Keratinocyte (primary cell): Measurements from ENCODE around the gene GRIA4. TPM values are rescaled to one million over a fixed set of nuclear protein-coding genes. Genes with fewer than 3 reads are reported as not detected.

ENCODE experiments used
- DNase-seq: peaks from one replicate; pipeline ENCODE4 v3.0.0-alpha.2; 2011; ENCODE audit warnings: low read depth, missing footprints, low spot score
- FAIRE-seq: peaks from 2 replicates; lab custom pipeline; 2011; peaks lifted over from hg19 to GRCh38; lab: Jason Lieb, UNC
- H2AFZ ChIP-seq: 2 replicates; pipeline ENCODE4 v1.6.0; 2012; ENCODE audit warnings: low read length, control low read depth, inconsistent platforms; ENCODE audit not compliant: control insufficient read depth
- H3K27ac ChIP-seq: 2 replicates; pipeline ENCODE4 v1.5.1; 2011; ENCODE audit warnings: low read length; ENCODE audit not compliant: control insufficient read depth, insufficient read depth
- H3K27me3 ChIP-seq: 3 replicates; pipeline ENCODE4 v1.6.0; 2011; ENCODE audit warnings: low read length; ENCODE audit not compliant: control insufficient read depth, insufficient read depth; ENCODE audit errors: extremely low read depth
- H3K36me3 ChIP-seq, 2 experiments: 2 replicates in 1 of 2; 3 replicates in 1 of 2; pipeline ENCODE4 v1.5.1; 2011; ENCODE audit warnings: low read length in 2 of 2, mild to moderate bottlenecking in 1 of 2; ENCODE audit not compliant: control insufficient read depth in 2 of 2, insufficient read depth in 2 of 2; ENCODE audit errors: extremely low read depth in 1 of 2
- H3K4me1 ChIP-seq: 3 replicates; pipeline ENCODE4 v1.5.1; 2011; ENCODE audit warnings: low read length; ENCODE audit not compliant: control insufficient read depth, insufficient read depth; ENCODE audit errors: extremely low read depth
- H3K4me2 ChIP-seq: 3 replicates; pipeline ENCODE4 v1.6.0; 2011; ENCODE audit warnings: low read depth, low read length; ENCODE audit not compliant: control insufficient read depth, insufficient read depth; ENCODE audit errors: extremely low read depth
- H3K4me3 ChIP-seq, 3 experiments: fragments of 200-600 bp in 1 of 3; sonication (generic) in 1 of 3; 2 replicates in 2 of 3; 3 replicates in 1 of 3; pipeline ENCODE4 v1.5.1; 2011 to 2016; ENCODE audit warnings: low read length in 3 of 3, mild to moderate bottlenecking in 3 of 3, control low read depth in 2 of 3, inconsistent platforms in 1 of 3, low read depth in 1 of 3, mixed read lengths in 1 of 3, mixed run types in 1 of 3, moderate library complexity in 1 of 3; ENCODE audit not compliant: control insufficient read depth in 2 of 3, insufficient read depth in 2 of 3; ENCODE audit errors: extremely low read depth in 1 of 3
- H3K79me2 ChIP-seq: 2 replicates; pipeline ENCODE4 v1.6.0; 2012; ENCODE audit warnings: low read length; ENCODE audit not compliant: control insufficient read depth, insufficient read depth
- H3K9ac ChIP-seq: 3 replicates; pipeline ENCODE4 v1.6.0; 2011; ENCODE audit warnings: low read length; ENCODE audit not compliant: control insufficient read depth, insufficient read depth; ENCODE audit errors: extremely low read depth
- H3K9me1 ChIP-seq: 3 replicates; pipeline ENCODE4 v1.6.0; 2011; ENCODE audit warnings: low read length; ENCODE audit not compliant: control insufficient read depth, insufficient read depth; ENCODE audit errors: extremely low read depth
- H3K9me3 ChIP-seq: 2 replicates; pipeline ENCODE4 v1.5.1; 2012; ENCODE audit warnings: low read depth, low read length; ENCODE audit not compliant: control insufficient read depth
- H4K20me1 ChIP-seq: 3 replicates; pipeline ENCODE4 v1.6.0; 2011; ENCODE audit warnings: low read length; ENCODE audit not compliant: control insufficient read depth, insufficient read depth; ENCODE audit errors: extremely low read depth
- CTCF ChIP-seq, 3 experiments: IDR thresholded peaks in 1 of 3; conservative IDR thresholded peaks in 1 of 3; optimal IDR thresholded peaks in 1 of 3; 2 replicates in 2 of 3; 3 replicates in 1 of 3; pipeline versions ENCODE3 to v1.5.1; 2011; ENCODE audit warnings: low read length in 3 of 3, mild to moderate bottlenecking in 3 of 3, moderate library complexity in 2 of 3, control low read depth in 1 of 3, inconsistent platforms in 1 of 3; ENCODE audit not compliant: insufficient read depth in 2 of 3; ENCODE audit errors: extremely low read depth in 1 of 3
- EZH2 ChIP-seq: IDR thresholded peaks from one replicate; pipeline ENCODE4 v1.6.1; 2012; ENCODE audit warnings: inconsistent platforms, mild to moderate bottlenecking, low read length, moderate library complexity
- dilution Hi-C: fragments of 300-500 bp; cut with MboI; formaldehyde crosslinking; loops from one replicate; pipeline ENCODE4 v1.7.0; 2020; ENCODE audit warnings: low sequenced_read_pairs; ENCODE audit not compliant: extremely low pct_ligation_motif_present
- polyA plus RNA-seq, 5 experiments: library from polyadenylated mRNA; depleted of rRNA in 3 of 5; stranded (reverse) in 3 of 5; stranded (forward) in 1 of 5; unstranded in 1 of 5; fragments of >200 nt; gene quantifications; 1 replicate in 1 of 5; 2 replicates in 3 of 5; 3 replicates in 1 of 5; pipeline versions ENCODE4 v1.2.1 to v1.2.3, GENCODE V29; 2011 to 2012; ENCODE audit warnings: missing spikeins in 2 of 5, low read depth in 1 of 5, low replicate concordance in 1 of 5

The GRIA4 gene
- polyA plus RNA-seq, 1 donor (not counting 4 experiments of a cell fraction or from before 2014, with no cell fraction given): not detected

- no peak overlapping the region for H3K4me3 ChIP-seq
- no peak for FAIRE-seq
- no peak for DNase-seq
- TF ChIP-seq EZH2 (no peak), CTCF (optimal IDR thresholded peaks at IDR 0.05 in 1 of 3, IDR thresholded peaks at IDR 0.05 in 1 of 3, conservative IDR thresholded peaks at IDR 0.05 in 1 of 3; ENCODE audit: extremely low read depth in 1 of 3, insufficient read depth in 2 of 3, low read length in 3 of 3) (no peak)
- no peaks in the 10 kb centered on the region for H3K27me3 ChIP-seq
- H3K27ac ChIP-seq: no peak overlapping the region
- no peaks in the 10 kb centered on the region for H3K79me2 ChIP-seq
- no peaks in the 10 kb centered on the region for H3K9me3 ChIP-seq
- no peaks in the 10 kb centered on the region for H3K36me3 ChIP-seq
- no peaks in the 10 kb centered on the region for H4K20me1 ChIP-seq
- H3K9me1 ChIP-seq: no peaks in the 10 kb centered on the region
- dilution Hi-C loops: no loop called here
- no peak overlapping the region for H3K4me2 ChIP-seq
- no peaks in the 10 kb centered on the region for H3K4me1 ChIP-seq
- no peak overlapping the region for H2AFZ ChIP-seq
- no peak overlapping the region for H3K9ac ChIP-seq
These were observed 96.1 kb downstream of the GRIA4 start for GRCh38 chr11:105705786-105706530.

GRCh38 chr11:105713106-105713505 is 103.2 kb downstream of the GRIA4 start:
- H2AFZ ChIP-seq: no peak overlapping the region
- H3K4me2 ChIP-seq: no peak overlapping the region
- DNase-seq: no peak
- no peaks in the 10 kb centered on the region for H3K9me1 ChIP-seq
- no peaks in the 10 kb centered on the region for H4K20me1 ChIP-seq
- H3K4me1 ChIP-seq: no peaks in the 10 kb centered on the region
- no peak overlapping the region for H3K9ac ChIP-seq
- no peak overlapping the region for H3K4me3 ChIP-seq
- TF ChIP-seq EZH2: no peak
- TF ChIP-seq CTCF (optimal IDR thresholded peaks at IDR 0.05 in 1 of 3, IDR thresholded peaks at IDR 0.05 in 1 of 3, conservative IDR thresholded peaks at IDR 0.05 in 1 of 3; ENCODE audit: extremely low read depth in 1 of 3, insufficient read depth in 2 of 3, low read length in 3 of 3): no peak
- no peaks in the 10 kb centered on the region for H3K27me3 ChIP-seq
- dilution Hi-C loops: no loop called here
- H3K79me2 ChIP-seq: no peaks in the 10 kb centered on the region
- H3K27ac ChIP-seq: no peak overlapping the region
- H3K9me3 ChIP-seq: no peaks in the 10 kb centered on the region
- no peaks in the 10 kb centered on the region for H3K36me3 ChIP-seq
- FAIRE-seq: no peak
